Tongue (tissue), 2 donors: ENCODE data around the gene PLCB1. TPM values are rescaled to one million over a fixed set of nuclear protein-coding genes. Genes with fewer than 3 reads are reported as not detected.
"Not testable (repeated sequence)": the region's sequence is repeated elsewhere in the genome, so short reads cannot be mapped to it uniquely, and the experiment has no call there.

Experiments
- DNase-seq: peaks from one replicate; pipeline ENCODE4 v3.0.0-alpha.2; 2015
- total RNA-seq: library from RNA; depleted of rRNA; stranded (reverse); fragments of >200 nt; gene quantifications from one replicate; pipeline ENCODE4 v1.2.3, GENCODE V29; 2014

The PLCB1 gene
- total RNA-seq, 1 donor from 2014 or later = 30.9 TPM

- no peak for DNase-seq
These were observed 492.0 kb downstream of the PLCB1 start for GRCh38 chr20:8624046-8624445.

- DNase-seq = peak; percentile 9
These were observed 492.6 kb downstream of the PLCB1 start for GRCh38 chr20:8624616-8625015.

- peak; percentile 61 for DNase-seq
These were observed 495.4 kb downstream of the PLCB1 start for GRCh38 chr20:8627340-8628004.

GRCh38 chr20:8631271-8631670 lies 499.2 kb downstream of the PLCB1 start:
- no peak for DNase-seq

GRCh38 chr20:8633366-8633765 lies 501.3 kb downstream of the PLCB1 start:
- DNase-seq = no peak

GRCh38 chr20:8635048-8635572 lies 503.0 kb downstream of the PLCB1 start:
- no peak for DNase-seq

GRCh38 chr20:8635837-8636236 lies 503.8 kb downstream of the PLCB1 start:
- DNase-seq = no peak

GRCh38 chr20:8639112-8639778 lies 507.2 kb downstream of the PLCB1 start:
- DNase-seq = no peak

- DNase-seq = no peak
These were observed 508.4 kb downstream of the PLCB1 start for GRCh38 chr20:8640461-8640860.

- no peak for DNase-seq
These were observed 510.2 kb downstream of the PLCB1 start for GRCh38 chr20:8642247-8642646.

GRCh38 chr20:8644468-8644867 lies 512.4 kb downstream of the PLCB1 start:
- not testable (repeated sequence) for DNase-seq

GRCh38 chr20:8645326-8645725 lies 513.3 kb downstream of the PLCB1 start:
- no peak for DNase-seq

GRCh38 chr20:8646033-8646441 lies 514.0 kb downstream of the PLCB1 start:
- peak; percentile 65 for DNase-seq

- no peak for DNase-seq
These were observed 514.6 kb downstream of the PLCB1 start for GRCh38 chr20:8646716-8647115.

- DNase-seq = peak; percentile 79
These were observed 515.9 kb downstream of the PLCB1 start for GRCh38 chr20:8647961-8648441.

GRCh38 chr20:8648466-8648865 lies 516.4 kb downstream of the PLCB1 start:
- DNase-seq = no peak

- DNase-seq = no peak
These were observed 520.3 kb downstream of the PLCB1 start for GRCh38 chr20:8652396-8652795.

- DNase-seq = no peak
These were observed 522.4 kb downstream of the PLCB1 start for GRCh38 chr20:8654486-8654885.

- DNase-seq = peak; percentile 16
These were observed 524.3 kb downstream of the PLCB1 start for GRCh38 chr20:8656335-8656734.

- no peak for DNase-seq
These were observed 525.6 kb downstream of the PLCB1 start for GRCh38 chr20:8657664-8658063.

GRCh38 chr20:8658103-8658502 lies 526.0 kb downstream of the PLCB1 start:
- DNase-seq = no peak

GRCh38 chr20:8661229-8661952 lies 529.3 kb downstream of the PLCB1 start:
- peak; percentile 42 for DNase-seq

GRCh38 chr20:8662433-8662954 lies 530.4 kb downstream of the PLCB1 start:
- peak; percentile 24 for DNase-seq
